Smooth muscle cell of the brain vasculature (primary cell): ENCODE results near the gene NUMBL.
"Not testable (repeated sequence)": the region's sequence is repeated elsewhere in the genome, so short reads cannot be mapped to it uniquely, and the experiment has no call there.

Experiments
- DNase-seq: peaks from one replicate; pipeline ENCODE4 v3.0.0-alpha.2; 2012; ENCODE audit warnings: low read depth, low spot score

Gene NUMBL

GRCh38 chr19:40666803-40667438 lies 23.5 kb downstream of the NUMBL start:
- no peak for DNase-seq

- DNase-seq = no peak
Measured at GRCh38 chr19:40663695-40664692, 26.5 kb downstream of the NUMBL start.

GRCh38 chr19:40662925-40663694 lies 27.3 kb downstream of the NUMBL start:
- DNase-seq = peak; percentile 65

- DNase-seq = no peak
Measured at GRCh38 chr19:40661616-40662015, 28.8 kb downstream of the NUMBL start.

- no peak for DNase-seq
Measured at GRCh38 chr19:40659566-40659965, 30.9 kb downstream of the NUMBL start.

- DNase-seq = no peak
Measured at GRCh38 chr19:40659116-40659515, 31.3 kb downstream of the NUMBL start.

GRCh38 chr19:40658031-40658430 lies 32.4 kb downstream of the NUMBL start:
- no peak for DNase-seq

- not testable (repeated sequence) for DNase-seq
Measured at GRCh38 chr19:40655684-40656083, 34.8 kb downstream of the NUMBL start.

GRCh38 chr19:40652303-40652702 lies 38.1 kb downstream of the NUMBL start:
- not testable (repeated sequence) for DNase-seq

GRCh38 chr19:40650749-40651305 lies 39.6 kb downstream of the NUMBL start:
- DNase-seq = no peak

- not testable (repeated sequence) for DNase-seq
Measured at GRCh38 chr19:40649903-40650675, 40.4 kb downstream of the NUMBL start.

GRCh38 chr19:40646743-40647254 lies 43.7 kb downstream of the NUMBL start:
- DNase-seq = no peak

GRCh38 chr19:40642757-40643305 lies 47.6 kb downstream of the NUMBL start:
- DNase-seq = no peak

- DNase-seq = no peak
Measured at GRCh38 chr19:40642051-40642706, 48.3 kb downstream of the NUMBL start.

GRCh38 chr19:40641281-40641680 lies 49.2 kb downstream of the NUMBL start:
- DNase-seq = no peak

- DNase-seq = no peak
Measured at GRCh38 chr19:40640744-40641143, 49.7 kb downstream of the NUMBL start.

GRCh38 chr19:40639638-40639982 lies 50.8 kb downstream of the NUMBL start:
- no peak for DNase-seq

- no peak for DNase-seq
Measured at GRCh38 chr19:40638327-40638726, 52.1 kb downstream of the NUMBL start.

- no peak for DNase-seq
Measured at GRCh38 chr19:40633207-40633606, 57.2 kb downstream of the NUMBL start.
